Smooth muscle cell (in vitro differentiated cells): ENCODE results near the gene PCLO. TPM values are rescaled to one million over a fixed set of nuclear protein-coding genes. Genes with fewer than 3 reads are reported as not detected.
"Not testable (repeated sequence)": the region's sequence is repeated elsewhere in the genome, so short reads cannot be mapped to it uniquely, and the experiment has no call there.

ENCODE experiments used
- DNase-seq: peaks from one replicate; lab custom pipeline; 2025; ENCODE audit not compliant: unreplicated experiment; lab: John Stamatoyannopoulos, UW
- H2AFZ ChIP-seq: fragments of 200-600 bp; sonication (generic); 2 replicates; pipeline ENCODE4 v1.6.0; 2016; ENCODE audit warnings: antibody characterized with exemption, low read depth, mild to moderate bottlenecking
- H3F3A ChIP-seq: fragments of 200-600 bp; sonication (generic); 2 replicates; pipeline ENCODE4 v1.6.0; 2017; ENCODE audit warnings: antibody characterized with exemption, low read depth
- H3K27ac ChIP-seq: fragments of 200-600 bp; sonication (generic); 2 replicates; pipeline ENCODE4 v1.5.1; 2016; ENCODE audit warnings: low read depth, mild to moderate bottlenecking
- H3K27me3 ChIP-seq: fragments of 200-600 bp; sonication (generic); 2 replicates; pipeline ENCODE4 v1.6.1; 2016; ENCODE audit warnings: low read depth, mild to moderate bottlenecking
- H3K36me3 ChIP-seq: fragments of 200-600 bp; sonication (generic); 2 replicates; pipeline ENCODE4 v1.5.1; 2016; ENCODE audit warnings: low read depth
- H3K4me1 ChIP-seq: fragments of 200-600 bp; sonication (generic); 2 replicates; pipeline ENCODE4 v1.5.1; 2016; ENCODE audit warnings: low read depth
- H3K4me2 ChIP-seq: fragments of 200-600 bp; sonication (generic); 2 replicates; pipeline ENCODE4 v1.6.0; 2016; ENCODE audit warnings: mild to moderate bottlenecking
- H3K4me3 ChIP-seq: fragments of 200-600 bp; sonication (generic); 2 replicates; pipeline ENCODE4 v1.5.1; 2016; ENCODE audit warnings: mild to moderate bottlenecking
- H3K79me2 ChIP-seq: fragments of 200-600 bp; sonication (generic); 2 replicates; pipeline ENCODE4 v1.6.0; 2016; ENCODE audit warnings: low read depth, mild to moderate bottlenecking
- H3K9ac ChIP-seq: fragments of 200-600 bp; sonication (generic); 2 replicates; pipeline ENCODE4 v1.6.0; 2016; ENCODE audit warnings: low read depth
- H3K9me3 ChIP-seq: fragments of 200-600 bp; sonication (generic); replicated peaks from 2 replicates; pipeline ENCODE4 v1.5.1; 2016; ENCODE audit warnings: low read depth
- H4K20me1 ChIP-seq: fragments of 200-600 bp; sonication (generic); 2 replicates; pipeline ENCODE4 v1.6.0; 2016; ENCODE audit warnings: low read depth
- CTCF ChIP-seq: fragments of 200-600 bp; sonication (generic); IDR thresholded peaks from 2 replicates; pipeline ENCODE4 v1.5.1; 2017; ENCODE audit warnings: borderline replicate concordance, mild to moderate bottlenecking, antibody characterized with exemption; ENCODE audit not compliant: insufficient read depth, poor library complexity, severe bottlenecking
- WGBS: methylation state at CpG from one replicate; pipeline ENCODE4 v1.1.7; 2016; ENCODE audit warnings: low lambda C conversion rate; 5-methylcytosine and 5-hydroxymethylcytosine counted together
- polyA plus RNA-seq: library from polyadenylated mRNA; unstranded; fragments of >200 nt; fragmentation: Nextera tagmentation; extraction: Ambion mirVana; gene quantifications from 2 replicates; pipeline ENCODE4 v1.2.1, GENCODE V29; 2016
- small RNA-seq: library from RNA; depleted of rRNA; stranded (forward); fragments of <200 nt; gene quantifications from one replicate; pipeline ENCODE3, GENCODE V24; 2014
- total RNA-seq: library from RNA; depleted of rRNA; stranded (reverse); fragments of >200 nt; gene quantifications from 2 replicates; pipeline ENCODE4 v1.2.3, GENCODE V29; 2014

PCLO gene
- total and polyA plus RNA-seq, 2 experiments from 2014 or later = 0.42 to 1.9 TPM

DNA sequence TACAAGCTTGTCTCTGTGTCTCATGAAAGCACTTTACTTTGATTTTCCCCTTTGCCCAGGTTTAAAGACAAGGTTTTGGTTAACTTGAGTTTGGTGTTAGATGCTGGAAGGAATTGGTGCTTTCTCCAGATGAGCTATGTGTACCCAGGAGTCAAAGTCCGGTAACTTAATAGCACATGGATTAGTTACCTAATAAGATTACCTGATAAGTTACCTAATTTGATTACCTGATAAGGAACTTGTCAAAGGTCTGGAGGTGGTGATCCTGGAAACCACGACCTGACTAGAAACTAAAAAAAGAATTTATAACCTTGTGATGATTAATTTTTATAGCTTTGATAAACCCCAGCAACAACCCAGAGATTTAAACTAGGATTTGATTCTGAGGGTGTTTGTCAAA, 449.2 kb downstream of the PCLO start:
- no peak overlapping the region for H2AFZ ChIP-seq
- no peaks in the 10 kb centered on the region for H3K27me3 ChIP-seq
- no peaks in the 10 kb centered on the region for H3K36me3 ChIP-seq
- no peaks in the 10 kb centered on the region for H3K9me3 ChIP-seq
- no peak overlapping the region for H3K27ac ChIP-seq
- 66% methylated on average over 2 of the region's 2 CpGs for WGBS
- no peak overlapping the region for H3K9ac ChIP-seq
- no peak for DNase-seq
- no peaks in the 10 kb centered on the region for H4K20me1 ChIP-seq
- no peak overlapping the region for H3K4me2 ChIP-seq
- H3K4me3 ChIP-seq = no peak overlapping the region
- no peaks in the 10 kb centered on the region for H3K4me1 ChIP-seq
- H3K79me2 ChIP-seq = no peaks in the 10 kb centered on the region
- no peaks in the 10 kb centered on the region for H3F3A ChIP-seq
- TF ChIP-seq CTCF = no peak

DNA sequence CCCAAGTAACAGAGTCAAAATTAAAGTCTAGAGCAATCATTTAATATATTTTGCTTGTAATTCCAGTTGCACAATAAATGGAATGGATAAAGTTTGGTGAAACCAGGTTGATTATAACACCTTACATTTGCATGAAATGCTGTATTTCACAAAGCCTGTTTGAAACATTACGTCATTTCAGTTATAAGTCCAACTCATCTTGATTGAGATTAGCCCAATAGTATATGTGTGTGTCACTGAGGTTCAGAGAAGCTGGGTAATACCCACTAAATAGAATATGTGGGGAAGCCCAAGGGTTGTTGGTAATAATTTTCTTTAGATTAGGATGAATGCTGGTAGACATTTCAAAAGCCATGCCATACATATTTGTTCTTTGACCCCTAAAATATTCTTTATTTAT, 456.3 kb downstream of the PCLO start:
- H3K36me3 ChIP-seq, H3K9ac ChIP-seq, DNase-seq, H3K79me2 ChIP-seq, H3K4me3 ChIP-seq, H3K4me2 ChIP-seq, H3K27ac ChIP-seq, H3K4me1 ChIP-seq, H3K9me3 ChIP-seq, H4K20me1 ChIP-seq, H2AFZ ChIP-seq, H3F3A ChIP-seq, H3K27me3 ChIP-seq: not testable (repeated sequence)
- WGBS = 87% methylated on average over 1 of the region's 1 CpG

DNA sequence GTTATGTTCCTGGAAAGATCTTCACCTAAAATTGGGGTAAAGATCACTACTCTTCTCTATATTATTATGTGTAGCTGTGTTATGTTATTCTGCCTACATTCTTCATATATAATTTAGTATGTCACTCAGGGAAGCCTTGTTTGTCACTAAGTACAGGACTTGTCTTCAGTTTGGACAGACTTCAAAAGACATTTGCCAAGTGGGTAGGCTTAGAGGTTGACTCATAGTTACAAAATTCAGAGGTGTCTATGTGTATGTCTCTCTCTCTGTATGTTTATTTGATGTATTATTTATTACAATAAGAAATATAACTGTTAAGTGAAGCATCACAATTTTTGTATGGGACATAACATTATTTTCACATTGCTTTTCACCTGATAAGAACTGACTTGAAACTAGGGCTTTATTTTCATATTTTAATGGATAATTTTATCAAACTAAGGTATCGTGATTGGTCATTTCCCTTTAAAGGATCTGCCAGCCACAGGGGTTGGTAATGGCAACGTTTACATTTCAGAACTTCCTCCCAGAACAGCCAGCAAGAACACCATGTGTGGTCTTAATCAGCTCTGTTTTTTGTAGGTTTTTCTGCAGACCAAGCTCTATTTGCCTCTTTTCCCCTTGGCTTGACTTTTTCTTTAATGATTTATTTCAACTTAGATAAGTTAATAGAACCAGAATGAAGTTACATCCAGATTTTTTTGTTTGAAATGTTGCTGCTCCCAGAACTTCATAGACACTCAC, 457.0 kb downstream of the PCLO start:
- 29% methylated on average over 2 of the region's 2 CpGs for WGBS
- no peaks in the 10 kb centered on the region for H3K4me1 ChIP-seq
- H3K27ac ChIP-seq = no peak overlapping the region
- no peak overlapping the region for H3K9ac ChIP-seq
- no peaks in the 10 kb centered on the region for H4K20me1 ChIP-seq
- H3K4me3 ChIP-seq = no peak overlapping the region
- no peaks in the 10 kb centered on the region for H3K79me2 ChIP-seq
- H3K9me3 ChIP-seq = no peaks in the 10 kb centered on the region
- H2AFZ ChIP-seq = no peak overlapping the region
- DNase-seq = no peak
- TF ChIP-seq CTCF = no peak
- H3K36me3 ChIP-seq = no peaks in the 10 kb centered on the region
- no peaks in the 10 kb centered on the region for H3F3A ChIP-seq
- no peak overlapping the region for H3K4me2 ChIP-seq
- no peaks in the 10 kb centered on the region for H3K27me3 ChIP-seq

DNA sequence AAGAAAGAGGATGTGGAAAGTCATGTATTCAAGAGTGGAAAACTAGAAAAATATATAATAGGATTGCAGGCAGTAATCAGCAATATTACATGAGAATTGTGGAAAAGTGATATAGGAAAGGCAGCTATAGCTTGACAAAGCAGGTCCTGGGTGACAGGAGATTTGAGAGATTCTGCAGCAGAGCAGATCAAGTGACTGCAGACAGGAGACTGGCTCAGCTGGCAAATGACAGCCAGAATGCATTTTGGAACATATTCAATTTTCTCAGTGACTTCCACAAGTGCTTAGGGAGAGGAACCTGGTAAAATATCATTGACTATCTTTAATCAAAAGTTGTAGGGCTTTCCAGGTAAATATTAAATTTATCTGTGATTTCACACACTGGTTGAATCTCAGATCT, 458.6 kb downstream of the PCLO start:
- Histone ChIP-seq H3K9me3 (no peaks in the 10 kb centered on the region), H3K9ac (no peak overlapping the region), H3K27me3 (no peaks in the 10 kb centered on the region), H3K4me3 (no peak overlapping the region), H3K79me2 (no peaks in the 10 kb centered on the region), H3K4me2 (no peak overlapping the region), H3K4me1 (no peaks in the 10 kb centered on the region), H4K20me1 (no peaks in the 10 kb centered on the region), H2AFZ (no peak overlapping the region), H3K36me3 (no peaks in the 10 kb centered on the region), H3K27ac (no peak overlapping the region), H3F3A (no peaks in the 10 kb centered on the region)
- TF ChIP-seq CTCF = no peak
- DNase-seq = no peak

Small RNA genes within 50 kb of the gene (small RNA-seq; reads per million reads assigned to genes)
- not detected for gene RNA5SP235
